AG04450 (cell line): ENCODE data around the gene KCNAB2. TPM values are rescaled to one million over a fixed set of nuclear protein-coding genes. Genes with fewer than 3 reads are reported as not detected.

Source experiments
- CTCF ChIA-PET: fragments of 300-600, 350-600 bp; formaldehyde crosslinking; extraction: SDS; loops from one replicate; lab custom pipeline; 2022; ENCODE audit warnings: antibody characterized with exemption, inconsistent platforms; lab: Charles Lee
- POLR2A ChIA-PET: fragments of 350-600 bp; formaldehyde crosslinking; extraction: SDS; loops from one replicate; lab custom pipeline; 2021; ENCODE audit warnings: antibody characterized with exemption, inconsistent platforms; lab: Yijun Ruan, JAX
- DNase-seq: peaks from one replicate; pipeline ENCODE4 v3.0.0-alpha.2; 2011; ENCODE audit warnings: low read depth, low spot score
- H3K27ac ChIP-seq: one replicate; pipeline ENCODE4 v1.5.1; 2012; ENCODE audit warnings: low read depth, low read length, control low read depth
- H3K27me3 ChIP-seq: one replicate; pipeline ENCODE4 v1.6.0; 2012; ENCODE audit warnings: low read length; ENCODE audit not compliant: control insufficient read depth, insufficient read depth
- H3K4me3 ChIP-seq: 2 replicates; pipeline ENCODE4 v1.5.1; 2011; ENCODE audit warnings: mild to moderate bottlenecking, low read depth, low read length, control low read depth
- H3K9me3 ChIP-seq: 2 replicates; pipeline ENCODE4 v1.5.1; 2012; ENCODE audit warnings: low read length; ENCODE audit not compliant: control insufficient read depth, insufficient read depth
- CTCF ChIP-seq: IDR thresholded peaks from 2 replicates; pipeline ENCODE4 v1.5.1; 2011; ENCODE audit warnings: low read depth, low read length, control low read depth, inconsistent platforms
- polyA plus RNA-seq: library from polyadenylated mRNA; depleted of rRNA; stranded (reverse); fragments of >200 nt; gene quantifications from 2 replicates; pipeline ENCODE4 v1.2.3, GENCODE V29; 2011

Gene KCNAB2
- polyA plus RNA-seq, 1 experiment: 3.1 TPM

- H3K4me3 ChIP-seq: no peak overlapping the region
- peaks cover 41% of the 10 kb centered on the region for H3K27me3 ChIP-seq
- H3K27ac ChIP-seq: no peak overlapping the region
- no peak for DNase-seq
- ChIA-PET CTCF (no interaction called here), POLR2A (interaction anchor here (0.7 kb wide), 1 partner anchor 152 kb away, joined by 8 read pairs; no protein-coding TSS in a partner anchor)
- no peak for TF ChIP-seq CTCF
- H3K9me3 ChIP-seq: no peaks in the 10 kb centered on the region; the same call in 1 of the 2 replicates
Observed at GRCh38 chr1:6086762-6087376, 41.2 kb downstream of the KCNAB2 start.

- no peak for TF ChIP-seq CTCF
- CTCF ChIA-PET: no interaction called here
Observed at GRCh38 chr1:6087377-6087772, 41.7 kb downstream of the KCNAB2 start.

GRCh38 chr1:6087958-6088357 is 42.3 kb downstream of the KCNAB2 start:
- CTCF ChIA-PET: interaction anchor here (0.6 kb wide), 1 partner anchor 84 kb away, joined by 3 read pairs; no protein-coding TSS in a partner anchor

More at GRCh38 chr1:6087377-6087772, 41.7 kb downstream of the KCNAB2 start:
- POLR2A ChIA-PET: no interaction called here
- Histone ChIP-seq H3K27ac (no peak overlapping the region), H3K27me3 (peaks cover 36% of the 10 kb centered on the region), H3K4me3 (no peak overlapping the region), H3K9me3 (no peaks in the 10 kb centered on the region; the same call in 1 of the 2 replicates)
- no peak for DNase-seq

GRCh38 chr1:6088956-6089355 is 43.3 kb downstream of the KCNAB2 start:
- TF ChIP-seq CTCF: no peak
- Histone ChIP-seq H3K27me3 (peaks cover 22% of the 10 kb centered on the region), H3K27ac (no peak overlapping the region), H3K9me3 (no peaks in the 10 kb centered on the region), H3K4me3 (no peak overlapping the region)
- POLR2A ChIA-PET: no interaction called here
- CTCF ChIA-PET: no interaction called here
- DNase-seq: no peak

More at GRCh38 chr1:6087958-6088357, 42.3 kb downstream of the KCNAB2 start:
- TF ChIP-seq CTCF: no peak
- no peak for DNase-seq
- Histone ChIP-seq H3K27me3 (peaks cover 31% of the 10 kb centered on the region), H3K27ac (no peak overlapping the region), H3K4me3 (no peak overlapping the region), H3K9me3 (no peaks in the 10 kb centered on the region; the same call in 1 of the 2 replicates)
- POLR2A ChIA-PET: no interaction called here

- ChIA-PET CTCF (no interaction called here), POLR2A (no interaction called here)
- no peak overlapping the region for H3K4me3 ChIP-seq
- no peak for TF ChIP-seq CTCF
- DNase-seq: no peak
- no peaks in the 10 kb centered on the region for H3K9me3 ChIP-seq
- peaks cover 18% of the 10 kb centered on the region for H3K27me3 ChIP-seq
- no peak overlapping the region for H3K27ac ChIP-seq
Observed at GRCh38 chr1:6090288-6090687, 44.6 kb downstream of the KCNAB2 start.
